GM18505 (cell line): ENCODE data around the gene PSAP.

Experiments
- ATAC-seq: cut with Tn5 transposase; IDR thresholded peaks from one replicate; pipeline ENCODE4 v1.9.1; 2021; ENCODE audit not compliant: unreplicated experiment
- POLR2A ChIP-seq: IDR thresholded peaks from 4 replicates; pipeline ENCODE4 v1.6.1; 2011; ENCODE audit warnings: borderline replicate concordance; ENCODE audit not compliant: insufficient read depth, insufficient read length; ENCODE audit errors: extremely low read depth

Gene PSAP

GRCh38 chr10:71833451-71834342 is 17.4 kb downstream of the PSAP start:
- ATAC-seq: no peak
- TF ChIP-seq POLR2A: no peak

- ATAC-seq: no peak
- no peak for TF ChIP-seq POLR2A
These were observed 18.1 kb downstream of the PSAP start for GRCh38 chr10:71832967-71833366.

GRCh38 chr10:71831646-71832552 is 19.2 kb downstream of the PSAP start:
- TF ChIP-seq POLR2A: no peak
- no peak for ATAC-seq

- ATAC-seq: no peak
- TF ChIP-seq POLR2A: no peak
These were observed 20.3 kb downstream of the PSAP start for GRCh38 chr10:71830726-71831125.

GRCh38 chr10:71829896-71830295 is 21.2 kb downstream of the PSAP start:
- ATAC-seq: no peak

GRCh38 chr10:71829171-71829570 is 21.9 kb downstream of the PSAP start:
- TF ChIP-seq POLR2A: no peak
- no peak for ATAC-seq

More at GRCh38 chr10:71829896-71830295, 21.2 kb downstream of the PSAP start:
- no peak for TF ChIP-seq POLR2A

- TF ChIP-seq POLR2A: no peak
- ATAC-seq: no peak
These were observed 22.3 kb downstream of the PSAP start for GRCh38 chr10:71828702-71829101.

GRCh38 chr10:71827852-71828251 is 23.2 kb downstream of the PSAP start:
- TF ChIP-seq POLR2A: no peak
- ATAC-seq: no peak

GRCh38 chr10:71825217-71825616 is 25.8 kb downstream of the PSAP start:
- TF ChIP-seq POLR2A: no peak
- no peak for ATAC-seq

GRCh38 chr10:71824333-71824732 is 26.7 kb downstream of the PSAP start:
- TF ChIP-seq POLR2A: no peak
- ATAC-seq: no peak

GRCh38 chr10:71823356-71823755 is 27.7 kb downstream of the PSAP start:
- TF ChIP-seq POLR2A: no peak
- no peak for ATAC-seq

GRCh38 chr10:71821909-71822763 is 28.9 kb downstream of the PSAP start:
- TF ChIP-seq POLR2A: no peak
- ATAC-seq: no peak

- no peak for TF ChIP-seq POLR2A
- no peak for ATAC-seq
These were observed 30.1 kb downstream of the PSAP start for GRCh38 chr10:71820966-71821365.
